ENCODE data around the gene VSIG10. TPM values are rescaled to one million over a fixed set of nuclear protein-coding genes. Genes with fewer than 3 reads are reported as not detected.
"Not testable (repeated sequence)": the region's sequence is repeated elsewhere in the genome, so short reads cannot be mapped to it uniquely, and the experiment has no call there.

Gene VSIG10
- total RNA-seq, 4 donors from 2014 or later, result 27.6 to 59.9 (median 39.4) TPM

- H3K4me3 ChIP-seq, result no peak overlapping the region
- no peak for TF ChIP-seq POLR2A (IDR thresholded peaks at IDR 0.05)
- TF ChIP-seq, protein P1, sequence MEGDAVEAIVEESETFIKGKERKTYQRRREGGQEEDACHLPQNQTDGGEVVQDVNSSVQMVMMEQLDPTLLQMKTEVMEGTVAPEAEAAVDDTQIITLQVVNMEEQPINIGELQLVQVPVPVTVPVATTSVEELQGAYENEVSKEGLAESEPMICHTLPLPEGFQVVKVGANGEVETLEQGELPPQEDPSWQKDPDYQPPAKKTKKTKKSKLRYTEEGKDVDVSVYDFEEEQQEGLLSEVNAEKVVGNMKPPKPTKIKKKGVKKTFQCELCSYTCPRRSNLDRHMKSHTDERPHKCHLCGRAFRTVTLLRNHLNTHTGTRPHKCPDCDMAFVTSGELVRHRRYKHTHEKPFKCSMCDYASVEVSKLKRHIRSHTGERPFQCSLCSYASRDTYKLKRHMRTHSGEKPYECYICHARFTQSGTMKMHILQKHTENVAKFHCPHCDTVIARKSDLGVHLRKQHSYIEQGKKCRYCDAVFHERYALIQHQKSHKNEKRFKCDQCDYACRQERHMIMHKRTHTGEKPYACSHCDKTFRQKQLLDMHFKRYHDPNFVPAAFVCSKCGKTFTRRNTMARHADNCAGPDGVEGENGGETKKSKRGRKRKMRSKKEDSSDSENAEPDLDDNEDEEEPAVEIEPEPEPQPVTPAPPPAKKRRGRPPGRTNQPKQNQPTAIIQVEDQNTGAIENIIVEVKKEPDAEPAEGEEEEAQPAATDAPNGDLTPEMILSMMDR (IDR thresholded peaks at IDR 0.05), result no peak
- no peaks in the 10 kb centered on the region for H3K4me1 ChIP-seq
- H3K9me3 ChIP-seq, result no peaks in the 10 kb centered on the region
- intact Hi-C loops (cut with DNase I; ENCODE audit: low total_unique reads), result no loop called here
- H3K36me3 ChIP-seq, result no peaks in the 10 kb centered on the region
- no peaks in the 10 kb centered on the region for H3K27me3 ChIP-seq
- no peak for DNase-seq
- H3K27ac ChIP-seq, result no peak overlapping the region
These were observed 80.4 kb downstream of the VSIG10 start for GRCh38 chr12:118023301-118023860.

GRCh38 chr12:118022728-118023109, 81.1 kb downstream of the VSIG10 start:
- Histone ChIP-seq H3K36me3 (no peaks in the 10 kb centered on the region), H3K4me1 (peaks cover 0 to 3% of the 10 kb centered on the region in 2 donors), H3K27ac (no peak overlapping the region), H3K9me3 (no peaks in the 10 kb centered on the region), H3K4me3 (no peak overlapping the region), H3K27me3 (no peaks in the 10 kb centered on the region)
- DNase-seq, result no peak
- TF ChIP-seq, protein P1 (IDR thresholded peaks at IDR 0.05), result no peak
- TF ChIP-seq POLR2A (IDR thresholded peaks at IDR 0.05), result no peak
- intact Hi-C loops (cut with DNase I; ENCODE audit: low total_unique reads), result no loop called here

- DNase-seq; H3K27ac ChIP-seq; H3K27me3 ChIP-seq; H3K4me1 ChIP-seq; H3K36me3 ChIP-seq; intact Hi-C loops (cut with DNase I; ENCODE audit: low total_unique reads); H3K9me3 ChIP-seq; H3K4me3 ChIP-seq: not testable (repeated sequence)
These were observed 81.6 kb downstream of the VSIG10 start for GRCh38 chr12:118022097-118022727.

- Histone ChIP-seq H3K27me3 (no peaks in the 10 kb centered on the region), H3K9me3 (no peaks in the 10 kb centered on the region), H3K36me3 (no peaks in the 10 kb centered on the region), H3K4me3 (no peak overlapping the region), H3K4me1 (peaks cover 0 to 6% of the 10 kb centered on the region in 2 donors), H3K27ac (no peak overlapping the region)
- intact Hi-C loops (cut with DNase I; ENCODE audit: low total_unique reads), result no loop called here
- DNase-seq, result no peak
- TF ChIP-seq, protein P1 (IDR thresholded peaks at IDR 0.05), result no peak
- no peak for TF ChIP-seq POLR2A (IDR thresholded peaks at IDR 0.05)
These were observed 83.8 kb downstream of the VSIG10 start for GRCh38 chr12:118020036-118020435.

GRCh38 chr12:118017926-118018325, 85.9 kb downstream of the VSIG10 start:
- Histone ChIP-seq H3K36me3 (no peaks in the 10 kb centered on the region), H3K27me3 (no peaks in the 10 kb centered on the region), H3K27ac (no peak overlapping the region), H3K4me1 (peaks cover 0 to 6% of the 10 kb centered on the region in 2 donors), H3K4me3 (no peak overlapping the region), H3K9me3 (no peaks in the 10 kb centered on the region)
- no peak for DNase-seq
- no peak for TF ChIP-seq POLR2A (IDR thresholded peaks at IDR 0.05)
- TF ChIP-seq, protein P1 (IDR thresholded peaks at IDR 0.05), result no peak
- intact Hi-C loops (cut with DNase I; ENCODE audit: low total_unique reads), result no loop called here
